Liver (tissue), 3 donors: ENCODE measurements around the gene ATG9A.

Source experiments
- ATF3 ChIP-seq: IDR thresholded peaks from 2 replicates; pipeline ENCODE4 v1.6.1; 2016; ENCODE audit warnings: antibody characterized with exemption
- CTCF ChIP-seq: fragments of 150-350 bp; IDR thresholded peaks from 2 replicates; pipeline ENCODE4 v1.5.1; 2017; ENCODE audit warnings: improper control_type of control experiment, low read depth, low read length; ENCODE audit not compliant: missing input control
- EGR1 ChIP-seq, 2 donors: IDR thresholded peaks; 2 replicates each; pipeline ENCODE4 v1.6.1; 2016 to 2018; ENCODE audit warnings: antibody characterized with exemption in 2 of 2, low read depth in 2 of 2
- FOXA1 ChIP-seq: IDR thresholded peaks from 2 replicates; pipeline ENCODE4 v1.6.1; 2016; ENCODE audit warnings: antibody characterized with exemption
- HNF4G ChIP-seq: IDR thresholded peaks from 2 replicates; pipeline ENCODE4 v1.6.1; 2016; ENCODE audit warnings: antibody characterized with exemption
- JUND ChIP-seq, 2 donors: IDR thresholded peaks; 2 replicates each; pipeline ENCODE4 v1.6.1; 2016; ENCODE audit warnings: antibody characterized with exemption in 2 of 2
- MAX ChIP-seq: IDR thresholded peaks from 2 replicates; pipeline ENCODE4 v1.6.1; 2016; ENCODE audit warnings: antibody characterized with exemption
- RAD21 ChIP-seq, 2 donors: IDR thresholded peaks; 2 replicates each; pipeline ENCODE4 v1.6.1; 2016; ENCODE audit warnings: antibody characterized with exemption in 2 of 2, mild to moderate bottlenecking in 2 of 2
- REST ChIP-seq: IDR thresholded peaks from 2 replicates; pipeline ENCODE4 v1.6.1; 2016; ENCODE audit warnings: antibody characterized with exemption, mild to moderate bottlenecking
- SP1 ChIP-seq: IDR thresholded peaks from 2 replicates; pipeline ENCODE4 v1.6.1; 2018; ENCODE audit warnings: antibody characterized with exemption, mild to moderate bottlenecking
- TAF1 ChIP-seq: conservative IDR thresholded peaks from 2 replicates; pipeline ENCODE4 v1.6.1; 2016; ENCODE audit warnings: antibody characterized with exemption, mild to moderate bottlenecking
- YY1 ChIP-seq: IDR thresholded peaks from 2 replicates; pipeline ENCODE4 v1.6.1; 2016; ENCODE audit warnings: antibody characterized with exemption, mild to moderate bottlenecking
- donor health status: healthy.
- donor health status: healthy.

DNA sequence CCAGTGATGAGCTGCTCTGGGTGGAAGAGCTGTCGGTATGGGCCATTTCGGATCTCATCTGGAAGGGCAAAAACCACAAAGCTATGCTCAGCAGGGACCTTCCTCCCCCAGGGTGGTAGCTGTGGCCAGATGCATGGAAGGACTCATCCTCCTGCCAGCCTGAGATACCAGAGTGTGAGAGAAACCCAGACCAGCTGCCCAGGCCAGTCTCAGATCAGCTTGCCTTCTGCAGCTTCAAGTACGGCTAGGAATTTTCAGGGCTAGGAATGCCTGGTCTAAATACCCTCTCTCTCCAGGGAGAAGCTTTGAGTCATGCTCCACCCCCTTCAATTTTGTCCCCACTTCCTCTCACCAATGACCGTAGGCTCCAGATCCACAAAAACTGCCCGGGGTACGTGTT is 22.2 kb upstream of the ATG9A start:
- TF ChIP-seq REST (no peak), EGR1 (IDR thresholded peaks at IDR 0.05; ENCODE audit: low read depth in 2 of 2) (no peak), CTCF (no peak), YY1 (no peak), FOXA1 (no peak), RAD21 (IDR thresholded peaks at IDR 0.05) (no peak), MAX (no peak), ATF3 (no peak), JUND (IDR thresholded peaks at IDR 0.05) (no peak), HNF4G (no peak), TAF1 (no peak), SP1 (no peak)
